ENCODE results near the gene MYO1B.

Gene MYO1B

GRCh38 chr2:191215230-191215629 is 30.0 kb upstream of the MYO1B start:
- no peak for DNase-seq (ENCODE audit: low spot score in 2 of 2)
- H3K4me3 Mint-ChIP-seq = no peak overlapping the region
- no peaks in the 10 kb centered on the region for H3K27me3 Mint-ChIP-seq
- H3K9me3 Mint-ChIP-seq = peaks cover 5% of the 10 kb centered on the region
- H3K27ac Mint-ChIP-seq (ENCODE audit: low read depth) = no peak overlapping the region
- H3K4me1 Mint-ChIP-seq = peaks cover 3% of the 10 kb centered on the region
- ATAC-seq (replicated peaks; ENCODE audit: extremely low read depth, poor library complexity, severe bottlenecking) = no peak
- H3K36me3 Mint-ChIP-seq (ENCODE audit: insufficient read depth) = no peaks in the 10 kb centered on the region

GRCh38 chr2:191215666-191216065 is 29.5 kb upstream of the MYO1B start:
- DNase-seq (ENCODE audit: low spot score in 2 of 2) (no peak), ATAC-seq (replicated peaks; ENCODE audit: extremely low read depth, poor library complexity, severe bottlenecking) (no peak)
- Mint-ChIP-seq H3K27ac (ENCODE audit: low read depth) (no peak overlapping the region), H3K4me1 (peaks cover 7% of the 10 kb centered on the region), H3K4me3 (no peak overlapping the region), H3K36me3 (ENCODE audit: insufficient read depth) (peaks cover 2% of the 10 kb centered on the region), H3K9me3 (peaks cover 5% of the 10 kb centered on the region), H3K27me3 (no peaks in the 10 kb centered on the region)

GRCh38 chr2:191217580-191217979 is 27.6 kb upstream of the MYO1B start:
- no peaks in the 10 kb centered on the region for H3K27me3 Mint-ChIP-seq
- no peak for DNase-seq (ENCODE audit: low spot score in 2 of 2)
- no peak overlapping the region for H3K4me3 Mint-ChIP-seq
- H3K9me3 Mint-ChIP-seq = no peaks in the 10 kb centered on the region
- no peak for ATAC-seq (replicated peaks; ENCODE audit: extremely low read depth, poor library complexity, severe bottlenecking)
- H3K4me1 Mint-ChIP-seq = peaks cover 7% of the 10 kb centered on the region
- peaks cover 2% of the 10 kb centered on the region for H3K36me3 Mint-ChIP-seq (ENCODE audit: insufficient read depth)
- no peak overlapping the region for H3K27ac Mint-ChIP-seq (ENCODE audit: low read depth)

GRCh38 chr2:191218292-191218898 is 26.8 kb upstream of the MYO1B start:
- peak; percentile 46 for ATAC-seq (replicated peaks; ENCODE audit: extremely low read depth, poor library complexity, severe bottlenecking)
- peaks cover 7% of the 10 kb centered on the region for H3K4me1 Mint-ChIP-seq
- no peak overlapping the region for H3K27ac Mint-ChIP-seq (ENCODE audit: low read depth)
- DNase-seq (ENCODE audit: low spot score in 2 of 2) = no peak
- H3K36me3 Mint-ChIP-seq (ENCODE audit: insufficient read depth) = peaks cover 2% of the 10 kb centered on the region
- no peaks in the 10 kb centered on the region for H3K9me3 Mint-ChIP-seq
- no peaks in the 10 kb centered on the region for H3K27me3 Mint-ChIP-seq
- no peak overlapping the region for H3K4me3 Mint-ChIP-seq

GRCh38 chr2:191220671-191221070 is 24.5 kb upstream of the MYO1B start:
- DNase-seq (ENCODE audit: low spot score in 2 of 2) = no peak
- Mint-ChIP-seq H3K27me3 (no peaks in the 10 kb centered on the region), H3K4me3 (no peak overlapping the region), H3K36me3 (ENCODE audit: insufficient read depth) (peaks cover 2% of the 10 kb centered on the region), H3K4me1 (peaks cover 7% of the 10 kb centered on the region), H3K9me3 (no peaks in the 10 kb centered on the region), H3K27ac (ENCODE audit: low read depth) (no peak overlapping the region)
- ATAC-seq (replicated peaks; ENCODE audit: extremely low read depth, poor library complexity, severe bottlenecking) = no peak

GRCh38 chr2:191221666-191222065 is 23.5 kb upstream of the MYO1B start:
- peaks cover 2% of the 10 kb centered on the region for H3K36me3 Mint-ChIP-seq (ENCODE audit: insufficient read depth)
- DNase-seq (ENCODE audit: low spot score in 2 of 2) = no peak
- no peak overlapping the region for H3K4me3 Mint-ChIP-seq
- H3K9me3 Mint-ChIP-seq = no peaks in the 10 kb centered on the region
- no peak overlapping the region for H3K27ac Mint-ChIP-seq (ENCODE audit: low read depth)
- peaks cover 7% of the 10 kb centered on the region for H3K4me1 Mint-ChIP-seq
- H3K27me3 Mint-ChIP-seq = no peaks in the 10 kb centered on the region
- ATAC-seq (replicated peaks; ENCODE audit: extremely low read depth, poor library complexity, severe bottlenecking) = no peak

GRCh38 chr2:191222507-191222906 is 22.7 kb upstream of the MYO1B start:
- Mint-ChIP-seq H3K36me3 (ENCODE audit: insufficient read depth) (peaks cover 2% of the 10 kb centered on the region), H3K27me3 (no peaks in the 10 kb centered on the region), H3K4me3 (no peak overlapping the region), H3K9me3 (no peaks in the 10 kb centered on the region), H3K4me1 (peaks cover 7% of the 10 kb centered on the region), H3K27ac (ENCODE audit: low read depth) (no peak overlapping the region)
- no peak for ATAC-seq (replicated peaks; ENCODE audit: extremely low read depth, poor library complexity, severe bottlenecking)
- DNase-seq (ENCODE audit: low spot score in 2 of 2) = no peak

- no peak for ATAC-seq (replicated peaks; ENCODE audit: extremely low read depth, poor library complexity, severe bottlenecking)
- Mint-ChIP-seq H3K27ac (ENCODE audit: low read depth) (no peak overlapping the region), H3K4me3 (no peak overlapping the region), H3K27me3 (no peaks in the 10 kb centered on the region), H3K4me1 (peaks cover 7% of the 10 kb centered on the region), H3K9me3 (no peaks in the 10 kb centered on the region), H3K36me3 (ENCODE audit: insufficient read depth) (peaks cover 2% of the 10 kb centered on the region)
- DNase-seq (ENCODE audit: low spot score in 2 of 2) = no peak
Measured at GRCh38 chr2:191222952-191223351, 22.3 kb upstream of the MYO1B start.

GRCh38 chr2:191225126-191225525 is 20.1 kb upstream of the MYO1B start:
- H3K27ac Mint-ChIP-seq (ENCODE audit: low read depth) = no peak overlapping the region
- no peak for ATAC-seq (replicated peaks; ENCODE audit: extremely low read depth, poor library complexity, severe bottlenecking)
- H3K36me3 Mint-ChIP-seq (ENCODE audit: insufficient read depth) = peaks cover 2% of the 10 kb centered on the region
- H3K27me3 Mint-ChIP-seq = no peaks in the 10 kb centered on the region
- H3K4me3 Mint-ChIP-seq = no peak overlapping the region
- H3K9me3 Mint-ChIP-seq = no peaks in the 10 kb centered on the region
- H3K4me1 Mint-ChIP-seq = peaks cover 5% of the 10 kb centered on the region
- no peak for DNase-seq (ENCODE audit: low spot score in 2 of 2)

- Mint-ChIP-seq H3K27me3 (no peaks in the 10 kb centered on the region), H3K27ac (ENCODE audit: low read depth) (no peak overlapping the region), H3K4me3 (no peak overlapping the region), H3K9me3 (no peaks in the 10 kb centered on the region), H3K4me1 (no peaks in the 10 kb centered on the region), H3K36me3 (ENCODE audit: insufficient read depth) (no peaks in the 10 kb centered on the region)
- no peak for DNase-seq (ENCODE audit: low spot score in 2 of 2)
- no peak for ATAC-seq (replicated peaks; ENCODE audit: extremely low read depth, poor library complexity, severe bottlenecking)
Measured at GRCh38 chr2:191225690-191226089, 19.5 kb upstream of the MYO1B start.

GRCh38 chr2:191226196-191226595 is 19.0 kb upstream of the MYO1B start:
- Mint-ChIP-seq H3K36me3 (ENCODE audit: insufficient read depth) (no peaks in the 10 kb centered on the region), H3K27me3 (no peaks in the 10 kb centered on the region), H3K4me3 (no peak overlapping the region), H3K27ac (ENCODE audit: low read depth) (no peak overlapping the region), H3K9me3 (no peaks in the 10 kb centered on the region), H3K4me1 (no peaks in the 10 kb centered on the region)
- DNase-seq (ENCODE audit: low spot score in 2 of 2) (no peak), ATAC-seq (replicated peaks; ENCODE audit: extremely low read depth, poor library complexity, severe bottlenecking) (no peak)

GRCh38 chr2:191228333-191228732 is 16.9 kb upstream of the MYO1B start:
- Mint-ChIP-seq H3K27ac (ENCODE audit: low read depth) (no peak overlapping the region), H3K4me1 (no peaks in the 10 kb centered on the region), H3K36me3 (ENCODE audit: insufficient read depth) (no peaks in the 10 kb centered on the region), H3K9me3 (no peaks in the 10 kb centered on the region), H3K27me3 (no peaks in the 10 kb centered on the region), H3K4me3 (no peak overlapping the region)
- no peak for DNase-seq (ENCODE audit: low spot score in 2 of 2)
- no peak for ATAC-seq (replicated peaks; ENCODE audit: extremely low read depth, poor library complexity, severe bottlenecking)

- no peaks in the 10 kb centered on the region for H3K9me3 Mint-ChIP-seq
- H3K27me3 Mint-ChIP-seq = no peaks in the 10 kb centered on the region
- no peaks in the 10 kb centered on the region for H3K36me3 Mint-ChIP-seq (ENCODE audit: insufficient read depth)
- DNase-seq (ENCODE audit: low spot score in 2 of 2) = no peak
- no peak overlapping the region for H3K4me3 Mint-ChIP-seq
- H3K4me1 Mint-ChIP-seq = no peaks in the 10 kb centered on the region
- H3K27ac Mint-ChIP-seq (ENCODE audit: low read depth) = no peak overlapping the region
- ATAC-seq (replicated peaks; ENCODE audit: extremely low read depth, poor library complexity, severe bottlenecking) = no peak
Measured at GRCh38 chr2:191228861-191229260, 16.3 kb upstream of the MYO1B start.

GRCh38 chr2:191230174-191230573 is 15.0 kb upstream of the MYO1B start:
- Mint-ChIP-seq H3K27me3 (no peaks in the 10 kb centered on the region), H3K9me3 (no peaks in the 10 kb centered on the region), H3K27ac (ENCODE audit: low read depth) (peak overlapping the region; percentile 49), H3K4me1 (no peaks in the 10 kb centered on the region), H3K36me3 (ENCODE audit: insufficient read depth) (no peaks in the 10 kb centered on the region), H3K4me3 (no peak overlapping the region)
- ATAC-seq (replicated peaks; ENCODE audit: extremely low read depth, poor library complexity, severe bottlenecking) = no peak
- no peak for DNase-seq (ENCODE audit: low spot score in 2 of 2)

All from central memory CD8-positive, alpha-beta T cell (primary cell).